H9 (cell line): ENCODE measurements around the gene SMIM23. TPM values are rescaled to one million over a fixed set of nuclear protein-coding genes. Genes with fewer than 3 reads are reported as not detected.

ENCODE experiments used
- DNase-seq: peaks from one replicate; pipeline ENCODE4 v3.0.0-alpha.2; 2017
- H2AFZ ChIP-seq: one replicate; pipeline ENCODE4 v1.6.1; 2013; ENCODE audit warnings: mild to moderate bottlenecking, low read length, control low read depth, moderate library complexity
- H2AK5ac ChIP-seq: 2 replicates; pipeline ENCODE4 v1.6.1; 2013; ENCODE audit warnings: low read length, control low read depth, mixed read lengths; ENCODE audit not compliant: insufficient read length
- H2BK120ac ChIP-seq: one replicate; pipeline ENCODE4 v1.6.1; 2013; ENCODE audit warnings: low read depth, mild to moderate bottlenecking, low read length, control low read depth, inconsistent platforms; ENCODE audit not compliant: poor library complexity, severe bottlenecking
- H2BK12ac ChIP-seq: 2 replicates; pipeline ENCODE4 v1.6.1; 2013; ENCODE audit warnings: low read length, control low read depth, mixed read lengths, low read depth; ENCODE audit not compliant: insufficient read length
- H2BK15ac ChIP-seq: 2 replicates; pipeline ENCODE4 v1.6.1; 2013; ENCODE audit warnings: low read depth, low read length, control low read depth
- H2BK20ac ChIP-seq: one replicate; pipeline ENCODE4 v1.6.1; 2013; ENCODE audit warnings: low read depth, mild to moderate bottlenecking, low read length, control low read depth, inconsistent platforms; ENCODE audit not compliant: poor library complexity, severe bottlenecking
- H2BK5ac ChIP-seq: 2 replicates; pipeline ENCODE4 v1.6.1; 2013; ENCODE audit warnings: low read length, control low read depth, mixed read lengths; ENCODE audit not compliant: insufficient read length
- H3K14ac ChIP-seq: 2 replicates; pipeline ENCODE4 v1.6.1; 2013; ENCODE audit warnings: low read length, control low read depth; ENCODE audit not compliant: insufficient read depth
- H3K18ac ChIP-seq: 2 replicates; pipeline ENCODE4 v1.6.1; 2013; ENCODE audit warnings: low read depth, mild to moderate bottlenecking, mixed read lengths, low read length, control low read depth; ENCODE audit not compliant: insufficient read length
- H3K23ac ChIP-seq: 2 replicates; pipeline ENCODE4 v1.6.1; 2013; ENCODE audit warnings: low read length, control low read depth, mixed read lengths, low read depth; ENCODE audit not compliant: insufficient read length
- H3K23me2 ChIP-seq: 2 replicates; pipeline ENCODE4 v1.6.1; 2013; ENCODE audit warnings: low read depth, mild to moderate bottlenecking, mixed read lengths, low read length, control low read depth; ENCODE audit not compliant: insufficient read length, poor library complexity, severe bottlenecking
- H3K27ac ChIP-seq: 2 replicates; pipeline ENCODE4 v1.5.1; 2013; ENCODE audit warnings: low read length, control low read depth, mixed read lengths, low read depth; ENCODE audit not compliant: insufficient read length
- H3K27me3 ChIP-seq: 2 replicates; pipeline ENCODE4 v1.6.1; 2013; ENCODE audit warnings: low read length, control low read depth, inconsistent platforms; ENCODE audit not compliant: insufficient read depth
- H3K4ac ChIP-seq: 2 replicates; pipeline ENCODE4 v1.6.1; 2013; ENCODE audit warnings: low read depth, mild to moderate bottlenecking, control low read depth, inconsistent platforms, low read length, moderate library complexity
- H3K4me1 ChIP-seq: 2 replicates; pipeline ENCODE4 v1.6.1; 2013; ENCODE audit warnings: low read length, control low read depth, inconsistent platforms; ENCODE audit not compliant: insufficient read depth
- H3K4me2 ChIP-seq: 2 replicates; pipeline ENCODE4 v1.6.1; 2013; ENCODE audit warnings: low read length, control low read depth, mixed read lengths; ENCODE audit not compliant: insufficient read length, insufficient read depth
- H3K56ac ChIP-seq: 2 replicates; pipeline ENCODE4 v1.6.1; 2013; ENCODE audit warnings: low read depth, mild to moderate bottlenecking, mixed read lengths, low read length, control low read depth; ENCODE audit not compliant: insufficient read length
- H3K79me1 ChIP-seq: 2 replicates; pipeline ENCODE4 v1.6.1; 2013; ENCODE audit warnings: low read depth, mild to moderate bottlenecking, moderate library complexity, low read length, control low read depth, inconsistent platforms; ENCODE audit not compliant: insufficient read depth, poor library complexity, severe bottlenecking
- H3K79me2 ChIP-seq: 2 replicates; pipeline ENCODE4 v1.6.1; 2013; ENCODE audit warnings: low read length, control low read depth, inconsistent platforms; ENCODE audit not compliant: insufficient read depth
- H3K9ac ChIP-seq: 2 replicates; pipeline ENCODE4 v1.6.1; 2013; ENCODE audit warnings: low read length, control low read depth, mixed read lengths; ENCODE audit not compliant: insufficient read length; ENCODE audit errors: extremely low read depth
- H3K9me3 ChIP-seq: one replicate; pipeline ENCODE4 v1.6.1; 2013; ENCODE audit warnings: low read depth, low read length, inconsistent platforms; ENCODE audit not compliant: control insufficient read depth
- H3T11ph ChIP-seq: one replicate; pipeline ENCODE4 v1.6.1; 2013; ENCODE audit warnings: mild to moderate bottlenecking, low read length, control low read depth, inconsistent platforms
- H4K20me1 ChIP-seq: one replicate; pipeline ENCODE4 v1.6.1; 2013; ENCODE audit not compliant: control insufficient read depth, insufficient read length, insufficient read depth
- H4K5ac ChIP-seq: 2 replicates; pipeline ENCODE4 v1.6.1; 2013; ENCODE audit warnings: low read depth, mild to moderate bottlenecking, mixed read lengths, low read length, control low read depth; ENCODE audit not compliant: insufficient read length
- H4K8ac ChIP-seq: replicated peaks from 2 replicates; pipeline ENCODE4 v1.6.1; 2013; ENCODE audit warnings: low read length, control low read depth, mixed read lengths, low read depth; ENCODE audit not compliant: insufficient read length
- H4K91ac ChIP-seq: 2 replicates; pipeline ENCODE4 v1.6.1; 2013; ENCODE audit warnings: low read depth, mild to moderate bottlenecking, moderate library complexity, mixed read lengths, low read length, control low read depth; ENCODE audit not compliant: insufficient read length
- H3K27ac Mint-ChIP-seq, 3 experiments: 2 replicates in 2 of 3; 3 replicates in 1 of 3; pipeline ENCODE4 v1.8.0; 2020 to 2021; ENCODE audit warnings: mixed read lengths in 3 of 3, mild to moderate bottlenecking in 1 of 3, moderate library complexity in 1 of 3
- H3K27me3 Mint-ChIP-seq: 2 replicates; pipeline ENCODE4 v1.8.0; 2021; ENCODE audit warnings: low read depth, mild to moderate bottlenecking, moderate library complexity, mixed read lengths
- H3K36me3 Mint-ChIP-seq, 3 experiments: 2 replicates in 2 of 3; 3 replicates in 1 of 3; pipeline ENCODE4 v1.8.0; 2020 to 2021; ENCODE audit warnings: low read depth in 3 of 3, mixed read lengths in 3 of 3; ENCODE audit not compliant: insufficient read depth in 1 of 3
- H3K4me1 Mint-ChIP-seq, 2 experiments: 2 replicates each; pipeline ENCODE4 v1.8.0; 2020; ENCODE audit warnings: mixed read lengths in 2 of 2
- H3K4me3 Mint-ChIP-seq, 2 experiments: 2 replicates in 1 of 2; 3 replicates in 1 of 2; pipeline ENCODE4 v1.8.0; 2020 to 2021; ENCODE audit warnings: mild to moderate bottlenecking in 2 of 2, mixed read lengths in 2 of 2, moderate library complexity in 1 of 2
- H3K9me3 Mint-ChIP-seq, 2 experiments: 2 replicates in 1 of 2; 3 replicates in 1 of 2; pipeline ENCODE4 v1.8.0; 2020; ENCODE audit warnings: mild to moderate bottlenecking in 2 of 2, mixed read lengths in 2 of 2, moderate library complexity in 1 of 2
- CTCF ChIP-seq: fragments of 200-600 bp; sonication (generic); conservative IDR thresholded peaks from 3 replicates; pipeline ENCODE4 v1.8.0; 2021; ENCODE audit warnings: antibody characterized with exemption, mild to moderate bottlenecking
- WGBS: extraction: QIAGEN DNeasy Blood & Tissue Kit; methylation state at CpG from one replicate; pipeline ENCODE4 v1.1.7; 2013; ENCODE audit warnings: missing lambda C conversion rate, low lambda C conversion rate, mixed read lengths; ENCODE audit not compliant: insufficient read length; ENCODE audit errors: extremely low coverage; 5-methylcytosine and 5-hydroxymethylcytosine counted together
- total RNA-seq: library from RNA; stranded (reverse); gene quantifications from 2 replicates; pipeline ENCODE4 v1.2.1, GENCODE V29; 2021

Gene SMIM23
- total RNA-seq, 1 experiment from 2014 or later = not detected

- Histone ChIP-seq H2BK15ac (no peak overlapping the region), H3K4ac (no peak overlapping the region), H3K4me1 (no peaks in the 10 kb centered on the region; the same call in 1 of the 2 replicates), H2BK12ac (no peak overlapping the region), H4K20me1 (no peaks in the 10 kb centered on the region), H3K79me2 (no peaks in the 10 kb centered on the region), H2AFZ (no peak overlapping the region), H3K14ac (no peak overlapping the region), H2BK20ac (no peak overlapping the region), H4K8ac (no peak overlapping the region), H2AK5ac (no peak overlapping the region), H3K9ac (no peak overlapping the region), H2BK5ac (no peak overlapping the region), H3K4me2 (no peak overlapping the region), H3K56ac (no peak overlapping the region), H3K23me2 (no peaks in the 10 kb centered on the region), H3K23ac (no peak overlapping the region), H2BK120ac (no peak overlapping the region), H3K18ac (no peak overlapping the region), H3K27ac (no peak overlapping the region), H3T11ph (no peak overlapping the region), H4K5ac (no peak overlapping the region), H3K9me3 (no peaks in the 10 kb centered on the region), H4K91ac (no peak overlapping the region), H3K79me1 (no peaks in the 10 kb centered on the region), H3K27me3 (no peaks in the 10 kb centered on the region)
- H3K9me3 Mint-ChIP-seq = peaks cover 17 to 20% of the 10 kb centered on the region in 2 experiments
- H3K27me3 Mint-ChIP-seq = peaks cover 4% of the 10 kb centered on the region
- H3K27ac Mint-ChIP-seq = no peak overlapping the region
- TF ChIP-seq CTCF = no peak
- no peak overlapping the region for H3K4me3 Mint-ChIP-seq
- no CpG with 5 or more reads among the region's 2 CpGs for WGBS
- no peak for DNase-seq
- peaks cover 0 to 13% (median 0%) of the 10 kb centered on the region in 3 experiments; a peak in 1 of 7 replicates for H3K36me3 Mint-ChIP-seq
- H3K4me1 Mint-ChIP-seq = peaks cover 7 to 9% of the 10 kb centered on the region in 2 experiments
Measured at GRCh38 chr5:171766875-171767274, 18.7 kb upstream of the SMIM23 start.
